GM19043 (cell line): ENCODE measurements around the gene JAK1.
"Not testable (repeated sequence)": the region's sequence is repeated elsewhere in the genome, so short reads cannot be mapped to it uniquely, and the experiment has no call there.

Experiments used
- ATAC-seq: cut with Tn5 transposase; IDR thresholded peaks from one replicate; pipeline ENCODE4 v1.9.1; 2021; ENCODE audit warnings: low read depth; ENCODE audit not compliant: unreplicated experiment

Gene JAK1

DNA sequence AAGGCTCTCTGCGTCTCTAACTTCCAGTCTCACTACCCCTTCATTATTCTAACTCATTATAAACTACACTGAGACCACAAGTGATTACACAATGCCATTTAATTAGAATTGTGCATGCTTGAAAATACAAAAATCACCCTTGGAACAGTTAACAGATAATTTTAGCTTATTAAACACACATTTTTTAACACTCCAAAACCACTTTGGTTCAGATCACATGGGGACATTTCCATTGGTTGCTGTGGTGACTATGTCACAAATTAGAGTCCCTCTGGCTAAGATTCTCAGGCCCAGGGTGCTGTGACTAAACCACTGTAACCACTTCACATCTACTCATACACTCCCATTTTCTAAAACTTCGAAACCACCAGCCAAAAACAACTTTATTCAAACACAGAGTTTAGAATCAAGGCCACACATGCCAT, 43.0 kb downstream of the JAK1 start:
- ATAC-seq = no peak

DNA sequence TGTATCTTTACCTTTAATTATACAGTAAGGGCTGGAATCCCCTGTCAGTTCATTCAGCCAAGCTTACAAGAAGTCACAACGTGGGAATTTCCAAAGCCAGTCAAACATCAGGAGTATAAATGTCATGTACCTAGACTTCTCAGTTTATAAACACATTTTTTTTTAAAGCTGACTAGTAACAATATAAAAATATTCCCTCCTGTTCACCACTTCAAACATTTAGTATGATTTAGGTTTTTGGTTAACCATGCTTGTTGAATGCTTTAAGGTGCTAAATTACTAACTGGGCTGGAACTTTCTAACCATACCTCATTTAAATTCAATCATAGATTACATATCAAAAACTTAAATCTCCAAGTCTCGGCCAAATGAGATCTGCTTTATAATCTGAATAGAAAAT, 44.0 kb downstream of the JAK1 start:
- ATAC-seq = no peak

DNA sequence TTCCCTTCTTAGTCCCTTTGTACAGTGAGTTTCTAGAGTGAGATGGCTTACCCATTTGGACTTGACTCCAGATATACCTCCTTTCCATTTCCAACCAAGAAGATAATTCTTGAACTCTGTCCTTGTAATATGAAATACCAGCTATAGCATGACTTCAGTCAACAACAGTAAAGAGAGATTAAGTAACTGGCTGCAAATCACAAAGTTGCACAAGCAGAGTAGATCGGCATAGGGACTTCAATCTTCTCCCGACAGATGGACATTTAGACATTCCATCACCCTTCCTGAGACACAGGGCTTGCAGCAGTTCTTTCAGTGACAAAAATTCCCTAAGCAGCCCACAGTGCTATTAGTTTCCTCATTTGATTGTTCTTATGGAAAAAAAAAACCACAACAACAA, 44.6 kb downstream of the JAK1 start:
- ATAC-seq = no peak

DNA sequence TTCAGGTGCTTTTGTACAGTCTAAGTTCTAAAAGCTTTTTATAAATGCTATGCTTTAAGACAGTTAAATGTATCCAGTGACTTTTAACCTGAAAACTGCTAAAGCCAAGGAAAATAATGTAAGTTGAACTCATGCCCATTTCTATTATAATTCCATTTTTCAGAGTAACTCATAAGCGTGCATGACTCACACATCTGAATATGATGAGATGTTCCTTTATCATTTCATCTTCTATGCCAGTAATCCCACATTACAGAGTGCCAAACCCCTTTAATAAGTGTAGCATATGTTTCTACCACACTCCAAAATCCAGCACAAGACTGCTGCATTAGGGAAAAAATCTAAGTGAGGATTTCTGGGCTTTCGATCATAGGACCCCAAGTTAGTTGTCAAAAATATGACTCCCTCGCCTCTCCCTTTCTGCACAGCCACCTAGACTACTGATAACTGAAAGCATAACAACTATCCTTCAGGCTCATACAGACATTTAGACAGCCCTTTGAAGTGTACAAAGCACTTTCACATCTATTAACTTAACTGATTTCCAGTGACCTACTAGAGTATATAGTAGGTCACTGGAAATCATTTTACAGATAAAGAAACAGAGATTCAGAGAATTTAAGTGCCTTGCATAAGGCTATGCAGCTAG, 45.3 kb downstream of the JAK1 start:
- no peak for ATAC-seq

DNA sequence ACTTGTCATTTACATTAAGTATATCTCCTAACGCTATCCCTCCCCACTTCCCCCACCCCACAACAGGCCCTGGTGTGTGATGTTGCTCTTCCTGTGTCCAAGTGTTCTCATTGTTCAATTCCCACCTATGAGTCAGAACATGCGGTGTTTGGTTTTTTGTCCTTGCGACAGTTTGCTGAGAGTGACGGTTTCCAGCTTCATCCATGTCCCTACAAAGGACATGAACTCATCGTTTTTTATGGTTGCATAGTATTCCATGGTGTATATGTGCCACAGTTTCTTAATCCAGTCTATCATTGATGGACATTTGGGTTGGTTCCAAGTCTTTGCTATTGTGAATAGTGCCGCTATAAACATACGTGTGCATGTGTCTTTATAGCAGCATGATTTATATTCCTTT, 47.2 kb downstream of the JAK1 start:
- ATAC-seq = not testable (repeated sequence)

DNA sequence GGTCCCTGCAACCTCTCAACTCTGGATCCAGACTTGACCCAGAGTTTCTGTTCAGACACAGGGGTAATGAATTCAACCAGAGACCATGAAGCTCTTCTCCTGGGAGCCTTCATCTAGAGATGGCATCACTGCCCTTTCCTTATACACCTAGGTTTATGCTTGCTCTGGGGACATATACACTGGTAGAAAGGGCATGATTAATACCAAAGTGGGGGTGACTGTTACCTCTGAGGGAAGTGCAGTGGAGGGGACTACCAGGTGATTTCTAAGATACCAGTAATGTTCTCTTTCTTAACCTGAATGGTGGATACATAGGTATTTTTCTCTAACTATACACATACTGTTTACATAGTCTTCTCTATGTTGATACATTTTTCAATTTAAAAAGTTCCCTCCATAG, 48.4 kb downstream of the JAK1 start:
- ATAC-seq = no peak

DNA sequence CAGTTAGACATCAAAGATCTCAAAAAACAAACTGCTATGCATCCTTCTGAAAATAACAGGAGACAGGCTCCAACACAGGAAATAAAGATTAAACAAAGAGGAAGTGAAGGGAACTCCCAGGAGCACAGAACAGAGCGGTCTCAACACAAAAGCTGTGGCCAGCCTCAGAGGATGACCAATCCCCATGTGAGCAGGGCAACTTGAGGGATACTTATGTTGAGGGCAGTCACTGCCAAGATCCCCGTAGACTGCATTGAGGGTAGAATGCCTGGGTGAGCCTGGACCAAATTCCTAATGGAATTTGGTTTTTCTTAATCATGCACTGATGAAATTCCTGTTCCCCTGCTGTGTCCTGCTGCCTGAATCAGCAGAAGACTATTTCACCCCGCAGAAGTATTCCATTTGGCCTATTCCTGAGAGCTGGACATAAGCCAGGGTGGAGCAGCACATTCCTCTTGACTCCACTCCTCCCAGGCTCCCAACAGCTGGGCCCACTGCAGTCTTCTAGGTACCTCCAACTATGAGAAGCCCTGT, 49.0 kb downstream of the JAK1 start:
- ATAC-seq = no peak

DNA sequence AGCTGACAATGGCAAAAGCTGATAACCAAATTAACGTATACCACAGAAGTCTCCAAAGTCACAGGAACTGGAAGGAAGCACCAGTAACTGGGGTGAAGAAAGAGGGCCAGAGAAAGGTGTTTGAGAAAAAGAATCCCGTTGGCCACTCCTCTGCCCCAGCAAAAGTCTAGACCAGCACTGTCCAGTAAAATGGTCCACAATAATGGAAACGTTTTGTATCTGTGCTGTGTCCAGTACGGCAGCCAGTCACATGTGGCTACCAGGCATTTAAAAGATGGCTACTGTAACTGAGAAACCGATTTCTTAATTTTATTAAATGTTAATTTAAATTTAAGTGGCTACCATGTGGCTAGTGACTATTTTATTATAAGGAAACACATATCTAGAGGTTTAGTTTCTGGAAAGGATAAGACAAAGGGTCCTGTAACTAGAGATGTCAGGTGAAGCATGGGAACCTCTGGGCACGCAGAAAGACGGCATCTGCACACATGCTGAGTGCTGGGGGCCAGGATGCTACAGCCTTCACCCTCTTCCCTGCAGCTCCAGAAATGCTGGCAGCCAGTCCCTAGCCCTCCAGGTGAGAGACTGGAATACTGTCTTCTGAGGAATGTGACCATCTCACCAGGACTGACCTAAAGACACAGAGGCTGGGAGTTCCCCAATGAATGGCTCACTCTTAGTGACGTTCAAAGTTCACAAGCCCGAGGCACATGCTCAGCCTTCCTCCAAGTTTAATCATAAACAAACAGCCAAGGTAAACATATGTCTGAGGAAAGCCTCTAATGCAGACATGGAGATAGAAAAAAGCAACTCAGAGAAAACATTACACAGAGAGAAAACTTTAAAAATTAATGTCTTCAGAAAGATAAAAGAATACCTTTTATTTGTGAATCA, 50.7 kb downstream of the JAK1 start:
- ATAC-seq = no peak

DNA sequence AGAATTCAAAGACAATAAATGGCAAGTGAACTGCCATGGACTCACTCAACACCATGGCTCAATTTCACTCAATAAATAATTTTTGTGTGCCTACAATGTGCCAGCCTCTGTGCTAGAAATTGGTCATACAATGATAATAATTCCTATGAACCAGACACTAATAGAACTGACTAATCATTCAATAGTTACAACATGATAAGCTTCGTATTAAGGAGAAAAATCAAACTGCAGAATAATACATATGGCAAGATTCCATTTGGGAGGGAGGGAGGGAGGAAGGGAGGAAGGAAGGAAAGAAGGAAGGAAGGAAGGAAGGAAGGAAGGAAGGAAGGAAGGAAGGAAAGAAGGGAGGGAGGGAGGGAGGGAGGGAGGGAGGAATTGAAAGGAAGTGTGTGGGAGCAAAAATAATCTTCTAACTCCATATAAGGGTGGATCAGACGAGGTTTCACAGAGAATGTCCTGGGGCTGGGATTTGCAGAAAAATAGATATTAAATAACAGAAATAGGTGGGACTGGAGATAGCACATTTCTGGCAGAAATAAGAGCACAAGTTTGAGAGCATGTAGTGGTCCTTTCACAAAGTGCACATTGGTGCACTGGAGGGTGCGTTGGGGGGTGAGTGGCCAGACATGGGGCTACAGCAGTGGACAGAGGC, 52.9 kb downstream of the JAK1 start:
- ATAC-seq = no peak

DNA sequence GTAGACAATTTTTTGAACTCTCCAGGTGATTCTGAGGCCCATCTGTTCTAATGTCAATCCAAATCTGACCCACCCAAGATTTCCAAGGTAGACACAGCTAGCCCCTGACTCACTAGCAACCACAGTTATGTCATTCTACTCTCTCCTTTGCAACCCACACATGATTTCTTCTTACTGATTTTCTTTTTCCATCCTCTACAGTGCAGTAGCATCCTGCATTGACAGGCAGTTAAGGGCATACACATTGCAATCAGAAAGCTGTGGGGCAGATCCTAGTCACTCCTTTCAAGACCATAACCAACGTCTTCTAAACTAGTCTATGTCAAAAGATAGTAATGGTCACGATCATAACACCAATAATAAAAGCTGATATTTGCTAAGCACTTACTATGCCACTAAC, 54.2 kb downstream of the JAK1 start:
- no peak for ATAC-seq

DNA sequence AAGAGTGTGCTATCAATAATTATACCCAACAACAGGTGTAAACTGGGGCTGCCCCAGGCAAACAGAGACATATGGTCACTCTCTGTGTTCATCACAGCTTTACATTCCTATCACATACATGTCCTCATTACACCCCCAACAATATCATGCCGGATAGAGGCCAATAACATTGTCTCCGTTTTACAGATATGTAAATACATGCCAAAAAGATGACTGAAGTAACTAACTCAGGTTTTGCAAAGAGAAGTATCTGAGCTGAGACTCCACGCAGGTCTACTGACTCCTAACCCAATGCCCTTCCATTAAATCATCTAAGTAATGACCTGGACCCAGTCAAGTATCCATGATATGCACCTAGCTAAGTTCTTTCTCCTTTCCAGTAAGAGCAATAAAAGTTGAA, 55.0 kb downstream of the JAK1 start:
- ATAC-seq = no peak

DNA sequence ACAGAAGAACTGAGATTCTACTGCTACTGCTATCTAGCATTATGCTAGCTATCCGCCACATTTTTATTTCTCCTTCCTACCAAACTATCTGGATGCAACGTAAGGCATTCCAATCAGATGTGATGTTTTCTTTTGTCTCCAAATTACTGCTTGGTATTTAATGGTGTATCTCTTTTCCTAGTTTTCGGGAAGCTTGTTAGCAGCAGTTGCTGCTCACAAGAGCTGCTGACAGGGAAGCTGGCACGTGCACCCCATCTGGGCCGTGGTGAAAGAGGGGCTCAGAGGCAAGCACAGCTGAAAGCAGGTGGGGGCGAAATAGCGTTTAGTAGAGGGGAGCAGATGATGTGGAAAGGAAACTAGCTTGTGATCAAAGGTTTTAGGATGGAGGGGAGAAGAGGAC, 57.3 kb downstream of the JAK1 start:
- ATAC-seq = no peak

DNA sequence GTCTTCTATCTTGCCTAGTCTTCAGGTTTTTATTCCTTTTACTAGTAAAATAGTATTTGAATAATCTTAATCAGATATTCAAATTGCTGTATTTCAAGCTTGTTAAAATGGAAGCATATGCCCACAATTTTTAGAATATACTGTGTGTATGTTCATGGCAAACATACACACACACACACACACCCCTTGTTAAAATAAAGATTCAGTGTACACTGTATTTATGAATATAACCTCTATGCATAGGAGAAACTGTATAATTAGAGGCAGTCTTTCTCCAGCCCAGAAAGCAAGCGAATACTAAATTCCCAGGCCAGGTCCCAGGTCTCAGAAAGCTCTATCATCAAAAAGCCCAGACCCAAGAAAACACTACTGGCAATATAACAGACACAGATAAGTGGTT, 57.8 kb downstream of the JAK1 start:
- no peak for ATAC-seq

DNA sequence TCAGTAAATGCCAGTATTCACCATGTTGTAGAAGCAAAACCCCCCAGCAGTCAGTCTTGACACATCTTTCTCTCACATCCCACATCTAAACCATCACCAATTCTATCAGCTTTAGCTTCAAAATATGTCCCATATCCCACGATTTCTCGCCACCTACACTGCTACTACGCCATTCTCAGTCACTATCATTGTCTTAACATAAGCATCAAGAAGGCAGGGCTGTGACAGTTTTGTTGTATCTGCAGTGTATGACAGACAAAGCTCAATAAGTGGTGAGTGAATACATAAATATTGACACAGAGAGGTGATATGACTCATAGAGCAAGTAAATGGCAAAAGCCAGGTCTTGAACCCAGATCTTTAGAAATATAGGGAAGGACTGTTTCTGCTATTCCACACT, 59.9 kb downstream of the JAK1 start:
- no peak for ATAC-seq

DNA sequence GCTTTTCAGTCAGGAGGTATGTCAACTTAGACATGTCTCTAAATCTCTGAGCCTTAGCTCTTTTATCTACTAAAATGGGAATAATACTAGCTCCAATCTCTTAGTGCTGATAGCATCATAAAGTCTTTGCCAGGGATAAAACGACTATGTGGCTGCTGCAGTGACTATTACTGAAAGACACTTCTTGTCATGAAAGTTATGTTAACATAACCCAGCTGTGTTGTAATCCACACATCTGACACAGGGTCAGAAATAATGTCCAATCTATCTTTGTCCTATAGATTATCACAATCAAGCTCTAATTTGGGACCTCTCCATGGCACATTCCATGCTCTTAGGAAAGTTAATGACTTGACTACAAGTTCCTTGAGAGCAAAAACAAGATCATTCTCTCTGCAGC, 62.8 kb downstream of the JAK1 start:
- ATAC-seq = no peak

DNA sequence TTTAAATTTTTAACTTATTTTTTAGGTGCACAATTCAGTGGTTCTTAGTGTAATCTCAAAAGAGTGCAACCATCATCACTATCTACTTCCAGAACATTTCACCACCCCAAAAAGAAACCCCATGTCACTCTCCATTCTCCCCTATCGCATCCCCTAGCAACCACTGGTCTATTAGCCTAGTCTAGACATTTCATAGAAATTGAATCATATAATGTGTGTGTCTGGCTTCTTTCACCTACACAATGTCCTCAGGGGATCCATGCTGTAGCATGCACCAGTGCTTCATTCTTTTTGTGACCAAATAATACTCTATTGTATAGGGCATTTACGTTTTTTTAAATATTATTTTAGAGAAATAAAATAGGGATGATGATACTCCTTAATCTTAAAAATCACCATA, 64.7 kb downstream of the JAK1 start:
- no peak for ATAC-seq

DNA sequence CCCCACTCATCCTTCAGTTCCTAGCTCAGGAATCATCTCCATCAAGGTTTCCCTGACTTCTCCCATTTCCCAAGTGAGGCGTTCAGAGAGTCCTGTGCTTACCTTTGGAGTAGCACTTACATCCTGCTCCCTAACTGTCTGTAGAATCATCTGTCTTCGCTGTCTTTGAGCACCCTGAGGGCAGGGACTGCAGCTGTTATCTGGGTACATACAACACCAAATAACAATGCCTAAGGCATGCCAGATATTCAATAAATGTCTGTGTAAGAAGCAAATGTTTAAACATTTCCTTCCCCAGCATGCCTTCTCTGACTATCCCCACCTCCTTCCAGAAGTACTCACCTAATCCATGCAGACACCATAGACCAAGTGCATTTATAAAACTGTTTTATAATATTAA, 65.4 kb downstream of the JAK1 start:
- ATAC-seq = no peak

DNA sequence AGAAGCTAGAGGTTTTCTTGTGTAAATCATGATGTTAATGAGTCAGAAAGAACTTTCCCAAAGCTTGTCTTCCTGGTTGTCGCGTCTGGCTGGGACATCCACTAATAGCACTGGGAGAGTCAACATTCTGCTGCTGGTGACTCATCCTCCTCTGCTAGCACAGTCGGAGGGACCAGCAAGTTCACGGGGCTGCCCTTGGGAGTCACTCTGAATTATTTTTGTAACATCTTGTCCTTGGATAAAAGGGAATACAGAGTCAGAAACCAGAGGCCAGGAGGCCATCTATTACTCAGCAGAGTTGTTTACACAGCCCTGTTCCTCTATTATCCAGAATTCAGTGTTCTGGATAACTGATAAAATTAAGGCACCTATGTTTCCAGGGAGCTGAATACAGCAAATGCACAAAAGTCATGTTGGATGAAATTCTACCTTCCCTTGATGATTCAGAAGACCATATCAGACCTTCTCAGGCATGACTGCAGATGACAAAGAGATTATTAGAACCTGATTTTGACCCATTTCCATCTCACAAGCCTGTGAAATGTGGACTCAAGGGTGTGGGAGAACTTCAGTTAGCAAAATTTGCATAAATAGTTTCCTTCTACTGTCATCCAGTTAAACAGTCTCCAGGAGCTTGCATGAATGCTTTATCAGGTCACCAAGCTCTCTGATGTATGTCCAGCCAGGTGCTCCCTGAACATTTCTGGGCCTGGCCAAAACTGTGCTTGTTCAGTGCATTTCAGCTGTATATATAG, 68.1 kb downstream of the JAK1 start:
- ATAC-seq = peak; percentile 71

DNA sequence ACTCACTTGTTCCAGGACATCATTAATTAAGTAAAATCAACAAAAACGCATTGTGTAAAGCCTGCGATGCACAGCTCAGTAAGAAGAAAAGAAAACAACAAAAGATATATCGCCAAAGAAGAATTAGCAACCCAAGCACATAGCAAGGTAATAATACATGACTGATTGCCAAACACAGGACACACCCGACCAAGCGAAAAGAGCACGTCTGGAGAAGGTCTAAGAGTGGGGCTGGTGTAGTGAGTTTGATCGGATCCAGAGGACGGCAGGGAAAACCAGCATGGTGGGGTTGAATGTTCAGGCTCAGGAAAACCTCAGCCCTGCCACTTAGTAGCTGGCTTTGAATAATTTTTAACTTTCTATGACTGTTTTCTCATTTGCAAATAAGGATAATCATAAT, 69.8 kb downstream of the JAK1 start:
- no peak for ATAC-seq

DNA sequence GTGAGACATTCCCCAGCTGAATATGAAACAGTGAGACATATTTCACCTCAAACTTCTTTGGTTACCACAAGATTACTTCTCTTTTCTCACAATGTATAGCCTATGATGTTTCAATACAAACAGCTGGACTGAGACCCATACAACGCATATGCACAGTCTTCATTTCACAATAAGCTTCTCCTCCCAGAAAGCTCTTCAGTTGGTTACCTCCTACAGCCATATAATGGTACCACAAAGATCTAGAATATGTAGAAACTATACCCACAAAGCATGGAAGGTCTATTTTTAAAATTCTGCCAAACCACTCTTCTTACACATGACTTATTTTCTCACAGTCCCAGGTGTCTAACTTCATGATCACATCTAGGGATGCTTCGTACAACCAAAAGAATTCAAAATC, 70.8 kb downstream of the JAK1 start:
- ATAC-seq = peak; percentile 58
